Activated naive CD4-positive, alpha-beta T cell treated with anti-CD3 and anti-CD28 coated beads, Interleukin-2, amount 50 U/mL, for 24 hours (primary cell): ENCODE measurements around the gene MEST.
A peak's percentile ranks its signal among the peaks of the same experiment; 100 is the strongest.

Experiments used
- H3K27ac Mint-ChIP-seq: one replicate; pipeline ENCODE4 v1.8.0; 2021; ENCODE audit warnings: mild to moderate bottlenecking, mixed read lengths
- H3K27me3 Mint-ChIP-seq: one replicate; pipeline ENCODE4 v1.8.0; 2021; ENCODE audit warnings: mixed read lengths
- H3K36me3 Mint-ChIP-seq: one replicate; pipeline ENCODE4 v1.8.0; 2021; ENCODE audit warnings: mixed read lengths
- H3K4me1 Mint-ChIP-seq: one replicate; pipeline ENCODE4 v1.8.0; 2021; ENCODE audit warnings: mixed read lengths
- H3K4me3 Mint-ChIP-seq: one replicate; pipeline ENCODE4 v1.8.0; 2021; ENCODE audit warnings: mild to moderate bottlenecking, mixed read lengths
- H3K9me3 Mint-ChIP-seq: one replicate; pipeline ENCODE4 v1.8.0; 2021; ENCODE audit warnings: mixed read lengths

The MEST gene

GRCh38 chr7:130475776-130476175, 16.1 kb upstream of the MEST start:
- H3K27me3 Mint-ChIP-seq = no peaks in the 10 kb centered on the region
- no peak overlapping the region for H3K27ac Mint-ChIP-seq
- H3K9me3 Mint-ChIP-seq = no peaks in the 10 kb centered on the region
- H3K4me3 Mint-ChIP-seq = no peak overlapping the region
- no peaks in the 10 kb centered on the region for H3K36me3 Mint-ChIP-seq
- H3K4me1 Mint-ChIP-seq = no peaks in the 10 kb centered on the region

- no peaks in the 10 kb centered on the region for H3K9me3 Mint-ChIP-seq
- peak overlapping the region; percentile 8 for H3K27ac Mint-ChIP-seq
- H3K4me3 Mint-ChIP-seq = no peak overlapping the region
- no peaks in the 10 kb centered on the region for H3K27me3 Mint-ChIP-seq
- H3K4me1 Mint-ChIP-seq = no peaks in the 10 kb centered on the region
- no peaks in the 10 kb centered on the region for H3K36me3 Mint-ChIP-seq
Measured at GRCh38 chr7:130476297-130477150, 15.4 kb upstream of the MEST start.

GRCh38 chr7:130478991-130479390, 12.9 kb upstream of the MEST start:
- no peak overlapping the region for H3K4me3 Mint-ChIP-seq
- H3K27ac Mint-ChIP-seq = no peak overlapping the region
- peaks cover 8% of the 10 kb centered on the region for H3K27me3 Mint-ChIP-seq
- H3K36me3 Mint-ChIP-seq = no peaks in the 10 kb centered on the region
- H3K9me3 Mint-ChIP-seq = no peaks in the 10 kb centered on the region
- no peaks in the 10 kb centered on the region for H3K4me1 Mint-ChIP-seq

- Mint-ChIP-seq H3K4me1 (peaks cover 3% of the 10 kb centered on the region), H3K4me3 (no peak overlapping the region), H3K27me3 (peaks cover 9% of the 10 kb centered on the region), H3K36me3 (no peaks in the 10 kb centered on the region), H3K27ac (no peak overlapping the region), H3K9me3 (no peaks in the 10 kb centered on the region)
Measured at GRCh38 chr7:130479716-130480400, 12.0 kb upstream of the MEST start.

- Mint-ChIP-seq H3K4me1 (peaks cover 21% of the 10 kb centered on the region), H3K27me3 (peaks cover 13% of the 10 kb centered on the region)
Measured at GRCh38 chr7:130481898-130482297, 10.0 kb upstream of the MEST start.

GRCh38 chr7:130483031-130483430, 8.9 kb upstream of the MEST start:
- peaks cover 2% of the 10 kb centered on the region for H3K36me3 Mint-ChIP-seq
- H3K4me3 Mint-ChIP-seq = no peak overlapping the region
- no peak overlapping the region for H3K27ac Mint-ChIP-seq
- H3K9me3 Mint-ChIP-seq = no peaks in the 10 kb centered on the region
- H3K27me3 Mint-ChIP-seq = peaks cover 16% of the 10 kb centered on the region
- peaks cover 25% of the 10 kb centered on the region for H3K4me1 Mint-ChIP-seq

More at GRCh38 chr7:130481898-130482297, 10.0 kb upstream of the MEST start:
- Mint-ChIP-seq H3K4me3 (no peak overlapping the region), H3K36me3 (peaks cover 2% of the 10 kb centered on the region), H3K9me3 (no peaks in the 10 kb centered on the region), H3K27ac (no peak overlapping the region)

GRCh38 chr7:130485734-130486113, 6.2 kb upstream of the MEST start:
- Mint-ChIP-seq H3K27me3 (peaks cover 19% of the 10 kb centered on the region), H3K4me3 (peak overlapping the region; percentile 89), H3K9me3 (no peaks in the 10 kb centered on the region), H3K4me1 (peaks cover 25% of the 10 kb centered on the region), H3K27ac (no peak overlapping the region), H3K36me3 (peaks cover 2% of the 10 kb centered on the region)

- H3K4me1 Mint-ChIP-seq = peaks cover 30% of the 10 kb centered on the region
- peaks cover 22% of the 10 kb centered on the region for H3K27me3 Mint-ChIP-seq
- H3K4me3 Mint-ChIP-seq = peak overlapping the region; percentile 89
- peak overlapping the region; percentile 17 for H3K27ac Mint-ChIP-seq
- H3K36me3 Mint-ChIP-seq = peaks cover 2% of the 10 kb centered on the region
- H3K9me3 Mint-ChIP-seq = no peaks in the 10 kb centered on the region
Measured at GRCh38 chr7:130486114-130486953, 5.6 kb upstream of the MEST start.

- H3K4me1 Mint-ChIP-seq = peaks cover 30% of the 10 kb centered on the region
- H3K27ac Mint-ChIP-seq = no peak overlapping the region
- H3K4me3 Mint-ChIP-seq = peak overlapping the region; percentile 89
- no peaks in the 10 kb centered on the region for H3K9me3 Mint-ChIP-seq
- peaks cover 2% of the 10 kb centered on the region for H3K36me3 Mint-ChIP-seq
- H3K27me3 Mint-ChIP-seq = peaks cover 19% of the 10 kb centered on the region
Measured at GRCh38 chr7:130486954-130487436, 4.9 kb upstream of the MEST start.

GRCh38 chr7:130488392-130489139, 3.3 kb upstream of the MEST start:
- Mint-ChIP-seq H3K9me3 (no peaks in the 10 kb centered on the region), H3K4me3 (no peak overlapping the region), H3K27me3 (peaks cover 22% of the 10 kb centered on the region), H3K36me3 (peaks cover 2% of the 10 kb centered on the region), H3K27ac (no peak overlapping the region), H3K4me1 (peaks cover 37% of the 10 kb centered on the region)

GRCh38 chr7:130489140-130489983, 2.5 kb upstream of the MEST start:
- Mint-ChIP-seq H3K9me3 (no peaks in the 10 kb centered on the region), H3K27ac (no peak overlapping the region), H3K4me1 (peaks cover 41% of the 10 kb centered on the region), H3K36me3 (peaks cover 2% of the 10 kb centered on the region), H3K4me3 (no peak overlapping the region), H3K27me3 (peaks cover 28% of the 10 kb centered on the region)

GRCh38 chr7:130490311-130490791, 1.5 kb upstream of the MEST start:
- H3K9me3 Mint-ChIP-seq = no peaks in the 10 kb centered on the region
- H3K36me3 Mint-ChIP-seq = no peaks in the 10 kb centered on the region
- no peak overlapping the region for H3K27ac Mint-ChIP-seq
- H3K4me1 Mint-ChIP-seq = peaks cover 34% of the 10 kb centered on the region
- H3K4me3 Mint-ChIP-seq = no peak overlapping the region
- peaks cover 26% of the 10 kb centered on the region for H3K27me3 Mint-ChIP-seq

- no peaks in the 10 kb centered on the region for H3K9me3 Mint-ChIP-seq
- H3K36me3 Mint-ChIP-seq = no peaks in the 10 kb centered on the region
- peak overlapping the region; percentile 72 for H3K4me3 Mint-ChIP-seq
- H3K4me1 Mint-ChIP-seq = peaks cover 26% of the 10 kb centered on the region
- H3K27ac Mint-ChIP-seq = no peak overlapping the region
- H3K27me3 Mint-ChIP-seq = peaks cover 28% of the 10 kb centered on the region
Measured at GRCh38 chr7:130490888-130491804, 739 bp upstream of the MEST start.
